HCT116 (cell line): ENCODE results near the gene RASL10B. TPM values are rescaled to one million over a fixed set of nuclear protein-coding genes. Genes with fewer than 3 reads are reported as not detected.

Experiments
- ATAC-seq: fragments of 200-7000 bp; cut with Tn5 transposase; 2 replicates; pipeline ENCODE4 v1.9.1; 2020; ENCODE audit warnings: mild to moderate bottlenecking, moderate library complexity
- BruUV-seq: library from RNA; stranded (reverse); fragments of 400-500 nt; replicated peaks from 2 replicates; lab custom pipeline; 2021; lab: Mats Ljungman, UMichigan
- CTCF ChIA-PET: fragments of 300-600 bp; sonication (Branson Sonifier 250); formaldehyde crosslinking; loops from one replicate; lab custom pipeline; 2021; ENCODE audit warnings: antibody characterized with exemption; lab: Charles Lee
- POLR2A ChIA-PET: fragments of 300-600, 350-600 bp; sonication (Branson Sonifier 250); formaldehyde crosslinking; loops from one replicate; lab custom pipeline; 2021; ENCODE audit warnings: antibody characterized with exemption; lab: Charles Lee
- RAD21 ChIA-PET, 2 experiments: fragments of 300-600 bp; sonication (Branson Sonifier 250); formaldehyde crosslinking; loops; one replicate each; lab custom pipeline; 2023; ENCODE audit warnings: low total read pairs in 2 of 2; ENCODE audit not compliant: uncharacterized antibody in 2 of 2, unreplicated experiment in 2 of 2, low non-redundant PET in 1 of 2; lab: Charles Lee
- DNase-seq: peaks from one replicate; pipeline ENCODE4 v3.0.0-alpha.2; 2010; ENCODE audit warnings: low read depth, low spot score
- H2AFZ ChIP-seq: fragments of 200-600 bp; shearing (Covaris generic), sonication (generic); 2 replicates; pipeline ENCODE4 v1.6.1; 2017; ENCODE audit warnings: low read depth, mixed run types, mixed read lengths, antibody characterized with exemption, low read length; ENCODE audit not compliant: poor library complexity, severe bottlenecking
- H3K27ac ChIP-seq: 2 replicates; pipeline ENCODE4 v1.5.1; 2012; ENCODE audit warnings: low read depth, low read length
- H3K27me3 ChIP-seq: fragments of 200-600 bp; sonication (generic); 2 replicates; pipeline ENCODE4 v1.6.1; 2016; ENCODE audit warnings: mixed run types, low read length, mixed read lengths; ENCODE audit not compliant: insufficient read depth
- H3K36me3 ChIP-seq, 2 experiments: fragments of 200-500 bp in 1 of 2; fragments of 200-600 bp in 1 of 2; sonication (Bioruptor generic) in 1 of 2; sonication (generic) in 1 of 2; 2 replicates each; pipeline versions ENCODE4 v1.5.1 to v1.6.1; 2014 to 2016; ENCODE audit warnings: low read length in 2 of 2, inconsistent platforms in 1 of 2, mixed read lengths in 1 of 2, mixed run types in 1 of 2; ENCODE audit not compliant: insufficient read depth in 2 of 2, control insufficient read depth in 1 of 2
- H3K4me1 ChIP-seq, 2 experiments: fragments of 200-600 bp in 1 of 2; sonication (generic) in 1 of 2; 2 replicates each; pipeline versions ENCODE4 v1.5.1 to v1.6.1; 2012 to 2017; ENCODE audit warnings: low read length in 2 of 2, inconsistent platforms in 1 of 2, mild to moderate bottlenecking in 1 of 2, mixed read lengths in 1 of 2, mixed run types in 1 of 2, moderate library complexity in 1 of 2; ENCODE audit not compliant: insufficient read depth in 2 of 2, control insufficient read depth in 1 of 2
- H3K4me2 ChIP-seq: fragments of 200-600 bp; sonication (generic); 2 replicates; pipeline ENCODE4 v1.6.1; 2017; ENCODE audit warnings: mixed run types, low read length, mixed read lengths
- H3K4me3 ChIP-seq, 2 experiments: fragments of 200-600 bp in 1 of 2; sonication (generic) in 1 of 2; replicated peaks in 1 of 2; 2 replicates each; pipeline ENCODE4 v1.5.1; 2011 to 2016; ENCODE audit warnings: low read length in 2 of 2, control low read depth in 1 of 2, low read depth in 1 of 2, mild to moderate bottlenecking in 1 of 2, mixed read lengths in 1 of 2, mixed run types in 1 of 2
- H3K79me2 ChIP-seq: fragments of 200-600 bp; sonication (generic); 2 replicates; pipeline ENCODE4 v1.6.1; 2017; ENCODE audit warnings: mild to moderate bottlenecking, mixed run types, low read length, moderate library complexity, mixed read lengths; ENCODE audit not compliant: insufficient read depth
- H3K9ac ChIP-seq: fragments of 200-600 bp; sonication (generic); 2 replicates; pipeline ENCODE4 v1.6.1; 2016; ENCODE audit warnings: low read length, mixed read lengths
- H3K9me2 ChIP-seq: fragments of 200-600 bp; sonication (generic), shearing (Covaris generic); 2 replicates; pipeline ENCODE4 v1.6.1; 2017; ENCODE audit warnings: mixed run types, mild to moderate bottlenecking, moderate library complexity; ENCODE audit not compliant: insufficient read depth
- H3K9me3 ChIP-seq, 2 experiments: fragments of 200-500 bp in 1 of 2; fragments of 200-600 bp in 1 of 2; sonication (Bioruptor generic) in 1 of 2; sonication (generic) in 1 of 2; 2 replicates each; pipeline ENCODE4 v1.6.1; 2014 to 2017; ENCODE audit warnings: low read length in 2 of 2, mixed read lengths in 2 of 2, inconsistent platforms in 1 of 2, low read depth in 1 of 2, mild to moderate bottlenecking in 1 of 2, mixed run types in 1 of 2, moderate library complexity in 1 of 2; ENCODE audit not compliant: control insufficient read depth in 1 of 2, insufficient read depth in 1 of 2
- H4K20me1 ChIP-seq: fragments of 200-600 bp; sonication (generic), shearing (Covaris generic); 2 replicates; pipeline ENCODE4 v1.6.1; 2017; ENCODE audit warnings: mixed run types, mild to moderate bottlenecking, moderate library complexity; ENCODE audit not compliant: insufficient read depth
- CEBPB ChIP-seq: IDR thresholded peaks from 2 replicates; pipeline ENCODE4 v1.6.1; 2012; ENCODE audit warnings: low read depth
- ELF1 ChIP-seq: IDR thresholded peaks from 2 replicates; pipeline ENCODE4 v1.6.1; 2012; ENCODE audit warnings: low read depth, borderline replicate concordance
- SRF ChIP-seq: IDR thresholded peaks from 2 replicates; pipeline ENCODE4 v1.6.1; 2012; ENCODE audit warnings: low read depth
- TCF7L2 ChIP-seq: IDR thresholded peaks from 2 replicates; pipeline ENCODE4 v1.7.0; 2011; ENCODE audit warnings: borderline replicate concordance, inconsistent platforms; ENCODE audit not compliant: insufficient read depth, insufficient read length; ENCODE audit errors: extremely low read depth
- intact Hi-C: fragments of 100-400 bp; cut with micrococcal nuclease; formaldehyde crosslinking; loops from 2 replicates; pipeline ENCODE4 v1.10.0; 2022
- total RNA-seq: library from RNA; stranded (reverse); gene quantifications from one replicate; pipeline ENCODE4 v1.2.1, GENCODE V29; 2021; ENCODE audit not compliant: unreplicated experiment
- TF ChIP-seq, protein P1 (sequence below): IDR thresholded peaks from 2 replicates; pipeline ENCODE4 v1.6.1; 2012

Gene RASL10B
- total RNA-seq, 1 experiment from 2014 or later = 0.15 TPM

DNA sequence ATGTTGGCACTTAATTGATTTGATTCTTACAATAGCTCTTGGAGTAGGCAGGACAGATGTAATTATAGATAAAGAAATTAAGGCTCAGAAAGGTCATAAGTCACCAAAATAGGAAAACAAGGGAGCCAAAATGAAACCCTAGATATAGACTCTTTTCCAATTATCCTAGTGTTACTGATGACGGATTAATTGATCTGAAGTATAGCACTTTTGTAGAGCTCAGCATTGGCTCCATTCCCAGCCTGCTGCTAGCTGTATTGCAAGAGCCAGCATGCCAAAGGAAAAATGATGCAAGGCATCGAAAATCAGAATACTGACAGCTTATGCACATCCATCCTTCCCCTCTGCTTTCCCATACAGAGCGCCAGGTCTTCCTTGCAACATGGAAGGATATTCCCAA, 21.6 kb upstream of the RASL10B start:
- POLR2A ChIA-PET = no interaction called here
- CTCF ChIA-PET = no interaction called here
- intact Hi-C loops = no loop called here

DNA sequence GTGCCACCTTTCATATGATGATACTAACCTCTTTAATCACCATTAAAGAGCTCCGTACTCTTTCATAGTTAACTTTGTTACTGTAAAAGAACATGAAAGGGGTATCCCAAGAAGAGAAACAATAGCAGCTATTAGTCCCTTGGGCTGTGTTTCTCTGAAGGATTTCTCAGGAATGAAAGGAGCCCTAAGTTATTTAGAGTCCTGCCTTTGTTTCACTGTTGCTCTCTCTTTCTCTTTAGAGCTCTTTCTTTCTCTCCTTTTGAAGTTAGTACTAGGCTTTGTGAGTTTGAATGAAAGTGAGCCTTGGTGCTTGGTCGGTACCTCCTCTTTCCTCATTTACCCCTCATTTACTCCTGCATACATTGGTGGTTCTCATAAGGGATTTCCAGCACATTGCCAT, 20.5 kb upstream of the RASL10B start:
- no peak overlapping the region for H3K27ac ChIP-seq
- H3K36me3 ChIP-seq = peaks cover 7 to 30% of the 10 kb centered on the region in 2 experiments
- H3K79me2 ChIP-seq = 0 out of 2 replicates have a peak, but pooled peaks cover 2% of the 10 kb centered on the region
- ChIA-PET RAD21 (no interaction called here), CTCF (no interaction called here), POLR2A (no interaction called here)
- H3K27me3 ChIP-seq = no peaks in the 10 kb centered on the region
- no peak for TF ChIP-seq TCF7L2
- TF ChIP-seq CEBPB = no peak
- TF ChIP-seq, protein P1, sequence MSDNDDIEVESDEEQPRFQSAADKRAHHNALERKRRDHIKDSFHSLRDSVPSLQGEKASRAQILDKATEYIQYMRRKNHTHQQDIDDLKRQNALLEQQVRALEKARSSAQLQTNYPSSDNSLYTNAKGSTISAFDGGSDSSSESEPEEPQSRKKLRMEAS = no peak
- no peaks in the 10 kb centered on the region for H3K9me3 ChIP-seq
- H4K20me1 ChIP-seq = no peaks in the 10 kb centered on the region; the same call in 1 of the 2 replicates
- no peaks in the 10 kb centered on the region for H3K4me1 ChIP-seq
- H3K9me2 ChIP-seq = no peaks in the 10 kb centered on the region
- H2AFZ ChIP-seq = no peak overlapping the region
- no TSS peak for BruUV-seq
- ATAC-seq (no peak), DNase-seq (no peak)
- no peak overlapping the region for H3K9ac ChIP-seq
- no peak overlapping the region for H3K4me2 ChIP-seq
- intact Hi-C loops = no loop called here
- H3K4me3 ChIP-seq = no peak overlapping the region

More for the DNA sequence above, 21.6 kb upstream of the RASL10B start:
- Histone ChIP-seq H2AFZ (no peak overlapping the region), H4K20me1 (no peaks in the 10 kb centered on the region; the same call in 1 of the 2 replicates), H3K27ac (no peak overlapping the region), H3K36me3 (peaks cover 7 to 30% of the 10 kb centered on the region in 2 experiments), H3K79me2 (0 out of 2 replicates have a peak, but pooled peaks cover 2% of the 10 kb centered on the region), H3K4me1 (no peaks in the 10 kb centered on the region), H3K4me3 (no peak overlapping the region), H3K9me3 (no peaks in the 10 kb centered on the region), H3K9me2 (no peaks in the 10 kb centered on the region), H3K27me3 (no peaks in the 10 kb centered on the region), H3K4me2 (no peak overlapping the region), H3K9ac (no peak overlapping the region)
- DNase-seq (peak; percentile 7), ATAC-seq (no peak)
- no peak for TF ChIP-seq SRF
- peak; percentile 59 for TF ChIP-seq CEBPB
- TF ChIP-seq ELF1 = no peak
- BruUV-seq = no TSS peak
- RAD21 ChIA-PET = no interaction called here
